Fibroblast of mammary gland (primary cell): Measurements from ENCODE around the gene NRBP1.
"Not testable (repeated sequence)": the region's sequence is repeated elsewhere in the genome, so short reads cannot be mapped to it uniquely, and the experiment has no call there.

Experiments used
- DNase-seq: peaks from one replicate; pipeline ENCODE4 v3.0.0-alpha.2; 2010; ENCODE audit warnings: low read depth
- H3K4me3 ChIP-seq: 2 replicates; pipeline ENCODE4 v1.5.1; 2011; ENCODE audit warnings: low read depth, mild to moderate bottlenecking, low read length, moderate library complexity; ENCODE audit not compliant: control insufficient read depth
- TF ChIP-seq, protein P1 (sequence below): conservative IDR thresholded peaks from 2 replicates; pipeline ENCODE4 v1.5.1; 2011; ENCODE audit warnings: low read depth, low read length, inconsistent platforms; ENCODE audit not compliant: control insufficient read depth, insufficient read depth

NRBP1 gene

GRCh38 chr2:27422958-27423357, 5.5 kb upstream of the NRBP1 start:
- TF ChIP-seq, protein P1, sequence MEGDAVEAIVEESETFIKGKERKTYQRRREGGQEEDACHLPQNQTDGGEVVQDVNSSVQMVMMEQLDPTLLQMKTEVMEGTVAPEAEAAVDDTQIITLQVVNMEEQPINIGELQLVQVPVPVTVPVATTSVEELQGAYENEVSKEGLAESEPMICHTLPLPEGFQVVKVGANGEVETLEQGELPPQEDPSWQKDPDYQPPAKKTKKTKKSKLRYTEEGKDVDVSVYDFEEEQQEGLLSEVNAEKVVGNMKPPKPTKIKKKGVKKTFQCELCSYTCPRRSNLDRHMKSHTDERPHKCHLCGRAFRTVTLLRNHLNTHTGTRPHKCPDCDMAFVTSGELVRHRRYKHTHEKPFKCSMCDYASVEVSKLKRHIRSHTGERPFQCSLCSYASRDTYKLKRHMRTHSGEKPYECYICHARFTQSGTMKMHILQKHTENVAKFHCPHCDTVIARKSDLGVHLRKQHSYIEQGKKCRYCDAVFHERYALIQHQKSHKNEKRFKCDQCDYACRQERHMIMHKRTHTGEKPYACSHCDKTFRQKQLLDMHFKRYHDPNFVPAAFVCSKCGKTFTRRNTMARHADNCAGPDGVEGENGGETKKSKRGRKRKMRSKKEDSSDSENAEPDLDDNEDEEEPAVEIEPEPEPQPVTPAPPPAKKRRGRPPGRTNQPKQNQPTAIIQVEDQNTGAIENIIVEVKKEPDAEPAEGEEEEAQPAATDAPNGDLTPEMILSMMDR = no peak
- no peak overlapping the region for H3K4me3 ChIP-seq

GRCh38 chr2:27425039-27425438, 3.4 kb upstream of the NRBP1 start:
- not testable (repeated sequence) for DNase-seq

More at GRCh38 chr2:27422958-27423357, 5.5 kb upstream of the NRBP1 start:
- no peak for DNase-seq

DNA sequence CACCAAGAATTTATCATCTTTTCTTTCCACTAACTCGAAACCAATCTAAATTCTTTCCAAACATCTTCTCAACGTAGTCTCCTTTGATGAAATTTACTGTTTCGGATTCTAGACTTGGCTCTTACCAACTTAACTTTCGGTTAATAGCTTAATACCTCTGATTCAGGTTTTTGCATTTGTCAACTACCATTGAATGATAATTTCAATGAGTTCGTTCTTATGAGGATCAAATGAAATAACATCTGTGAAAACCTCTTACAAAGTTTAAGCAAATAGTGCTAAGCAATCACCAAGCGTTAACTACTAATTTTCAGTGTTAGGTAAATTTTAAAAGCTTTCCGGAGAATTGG, 593 bp upstream of the NRBP1 start:
- peak; percentile 33 for DNase-seq
- TF ChIP-seq, protein P1 = no peak
- H3K4me3 ChIP-seq = peak overlapping the region; percentile 76

More at GRCh38 chr2:27425039-27425438, 3.4 kb upstream of the NRBP1 start:
- H3K4me3 ChIP-seq = not testable (repeated sequence)

GRCh38 chr2:27428978-27429541, 629 bp downstream of the NRBP1 start:
- DNase-seq = peak; percentile 79

GRCh38 chr2:27431395-27431794, 3.0 kb downstream of the NRBP1 start:
- TF ChIP-seq, protein P1 = no peak
- no peak overlapping the region for H3K4me3 ChIP-seq
- DNase-seq = peak; percentile 82

More at GRCh38 chr2:27428978-27429541, 629 bp downstream of the NRBP1 start:
- peak overlapping the region; percentile 84 for H3K4me3 ChIP-seq
- TF ChIP-seq, protein P1 = no peak

DNA sequence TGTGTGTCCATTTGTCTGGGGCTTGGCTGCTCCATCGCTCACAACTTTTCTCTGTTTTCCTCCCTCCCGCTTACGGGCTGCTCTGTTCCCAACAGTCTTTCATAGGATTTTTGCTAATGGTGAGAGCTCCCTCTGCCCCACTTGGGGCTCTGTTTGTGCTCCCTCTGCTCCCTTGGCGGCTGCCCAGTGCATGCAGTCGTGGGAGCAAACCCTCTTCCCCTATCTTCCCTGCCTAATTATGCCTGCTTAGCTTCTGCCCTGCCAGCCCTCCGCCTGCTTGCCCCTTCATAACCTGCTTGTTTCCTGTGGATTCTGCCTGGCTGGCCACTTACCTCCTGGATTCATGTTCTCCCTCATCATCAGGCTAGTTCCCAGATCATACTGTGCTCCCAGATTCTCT, 7.2 kb downstream of the NRBP1 start:
- TF ChIP-seq, protein P1 = no peak
- no peak for DNase-seq
- H3K4me3 ChIP-seq = no peak overlapping the region

DNA sequence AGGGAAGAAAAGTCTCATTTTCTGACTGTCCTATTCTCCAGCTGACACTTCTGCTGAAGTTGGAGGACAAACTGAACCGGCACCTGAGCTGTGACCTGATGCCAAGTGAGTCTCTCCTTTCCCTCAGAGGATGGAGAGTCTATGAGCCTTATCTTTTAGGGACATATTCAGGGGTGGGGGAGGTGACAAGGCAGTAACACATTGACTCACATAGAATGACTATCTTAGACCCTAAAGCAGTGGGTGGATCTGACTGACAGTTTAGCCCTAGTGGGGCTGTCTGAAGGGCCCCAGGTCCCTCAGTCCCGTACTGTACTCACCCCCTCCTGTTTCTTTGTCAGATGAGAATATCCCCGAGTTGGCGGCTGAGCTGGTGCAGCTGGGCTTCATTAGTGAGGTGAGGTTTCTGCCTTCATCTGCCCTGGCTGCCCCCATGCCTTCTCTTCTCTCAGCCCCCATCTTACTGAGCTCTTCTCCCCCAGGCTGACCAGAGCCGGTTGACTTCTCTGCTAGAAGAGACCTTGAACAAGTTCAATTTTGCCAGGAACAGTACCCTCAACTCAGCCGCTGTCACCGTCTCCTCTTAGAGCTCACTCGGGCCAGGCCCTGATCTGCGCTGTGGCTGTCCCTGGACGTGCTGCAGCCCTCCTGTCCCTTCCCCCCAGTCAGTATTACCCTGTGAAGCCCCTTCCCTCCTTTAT, 12.9 kb downstream of the NRBP1 start:
- DNase-seq = no peak
- TF ChIP-seq, protein P1 = no peak
- H3K4me3 ChIP-seq = no peak overlapping the region
